ENCODE data around the gene HES1.
"Not testable (repeated sequence)": the region's sequence is repeated elsewhere in the genome, so short reads cannot be mapped to it uniquely, and the experiment has no call there.

DNA sequence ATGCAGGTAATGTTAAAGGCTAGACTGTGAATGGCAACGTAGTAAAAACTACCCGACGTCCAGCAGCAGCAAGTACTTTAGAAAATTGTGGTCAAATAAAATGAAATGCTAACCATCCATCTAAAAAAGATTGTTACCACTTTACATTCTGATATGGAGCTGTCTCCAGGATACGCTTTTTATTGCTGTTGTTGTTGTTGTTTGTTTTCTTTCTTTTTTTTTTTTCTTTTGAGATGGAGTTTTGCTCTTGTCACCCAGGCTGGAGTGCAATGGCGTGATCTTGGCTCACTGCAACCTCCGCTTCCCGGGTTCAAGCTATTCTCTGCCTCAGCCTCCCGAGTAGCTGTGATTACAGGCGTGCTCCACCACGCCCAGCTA is 45.8 kb upstream of the HES1 start:
- TF ChIP-seq KDM1A (IDR thresholded peaks at IDR 0.05; ENCODE audit: borderline replicate concordance); NFXL1 (IDR thresholded peaks at IDR 0.05; ENCODE audit: borderline replicate concordance); GABPA (IDR thresholded peaks at IDR 0.05; ENCODE audit: low read depth); CBX3 (IDR thresholded peaks at IDR 0.05; ENCODE audit: borderline replicate concordance, low read depth); POLR2AphosphoS2 (IDR thresholded peaks at IDR 0.05; ENCODE audit: low read depth, low read length); IKZF1 (conservative IDR thresholded peaks at IDR 0.05); NRF1 (conservative IDR thresholded peaks at IDR 0.05; ENCODE audit: low read depth, low read length); MXI1 (IDR thresholded peaks at IDR 0.05; ENCODE audit: low read depth, low read length): not testable (repeated sequence)
- TF ChIP-seq, protein P1, sequence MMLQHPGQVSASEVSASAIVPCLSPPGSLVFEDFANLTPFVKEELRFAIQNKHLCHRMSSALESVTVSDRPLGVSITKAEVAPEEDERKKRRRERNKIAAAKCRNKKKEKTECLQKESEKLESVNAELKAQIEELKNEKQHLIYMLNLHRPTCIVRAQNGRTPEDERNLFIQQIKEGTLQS (IDR thresholded peaks at IDR 0.05; ENCODE audit: borderline replicate concordance, extremely low read depth, low read depth, low read length): not testable (repeated sequence)
- TF ChIP-seq, protein P2, sequence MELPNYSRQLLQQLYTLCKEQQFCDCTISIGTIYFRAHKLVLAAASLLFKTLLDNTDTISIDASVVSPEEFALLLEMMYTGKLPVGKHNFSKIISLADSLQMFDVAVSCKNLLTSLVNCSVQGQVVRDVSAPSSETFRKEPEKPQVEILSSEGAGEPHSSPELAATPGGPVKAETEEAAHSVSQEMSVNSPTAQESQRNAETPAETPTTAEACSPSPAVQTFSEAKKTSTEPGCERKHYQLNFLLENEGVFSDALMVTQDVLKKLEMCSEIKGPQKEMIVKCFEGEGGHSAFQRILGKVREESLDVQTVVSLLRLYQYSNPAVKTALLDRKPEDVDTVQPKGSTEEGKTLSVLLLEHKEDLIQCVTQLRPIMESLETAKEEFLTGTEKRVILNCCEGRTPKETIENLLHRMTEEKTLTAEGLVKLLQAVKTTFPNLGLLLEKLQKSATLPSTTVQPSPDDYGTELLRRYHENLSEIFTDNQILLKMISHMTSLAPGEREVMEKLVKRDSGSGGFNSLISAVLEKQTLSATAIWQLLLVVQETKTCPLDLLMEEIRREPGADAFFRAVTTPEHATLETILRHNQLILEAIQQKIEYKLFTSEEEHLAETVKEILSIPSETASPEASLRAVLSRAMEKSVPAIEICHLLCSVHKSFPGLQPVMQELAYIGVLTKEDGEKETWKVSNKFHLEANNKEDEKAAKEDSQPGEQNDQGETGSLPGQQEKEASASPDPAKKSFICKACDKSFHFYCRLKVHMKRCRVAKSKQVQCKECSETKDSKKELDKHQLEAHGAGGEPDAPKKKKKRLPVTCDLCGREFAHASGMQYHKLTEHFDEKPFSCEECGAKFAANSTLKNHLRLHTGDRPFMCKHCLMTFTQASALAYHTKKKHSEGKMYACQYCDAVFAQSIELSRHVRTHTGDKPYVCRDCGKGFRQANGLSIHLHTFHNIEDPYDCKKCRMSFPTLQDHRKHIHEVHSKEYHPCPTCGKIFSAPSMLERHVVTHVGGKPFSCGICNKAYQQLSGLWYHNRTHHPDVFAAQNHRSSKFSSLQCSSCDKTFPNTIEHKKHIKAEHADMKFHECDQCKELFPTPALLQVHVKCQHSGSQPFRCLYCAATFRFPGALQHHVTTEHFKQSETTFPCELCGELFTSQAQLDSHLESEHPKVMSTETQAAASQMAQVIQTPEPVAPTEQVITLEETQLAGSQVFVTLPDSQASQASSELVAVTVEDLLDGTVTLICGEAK (IDR thresholded peaks at IDR 0.05; ENCODE audit: borderline replicate concordance): not testable (repeated sequence)
- TF ChIP-seq, protein P3, sequence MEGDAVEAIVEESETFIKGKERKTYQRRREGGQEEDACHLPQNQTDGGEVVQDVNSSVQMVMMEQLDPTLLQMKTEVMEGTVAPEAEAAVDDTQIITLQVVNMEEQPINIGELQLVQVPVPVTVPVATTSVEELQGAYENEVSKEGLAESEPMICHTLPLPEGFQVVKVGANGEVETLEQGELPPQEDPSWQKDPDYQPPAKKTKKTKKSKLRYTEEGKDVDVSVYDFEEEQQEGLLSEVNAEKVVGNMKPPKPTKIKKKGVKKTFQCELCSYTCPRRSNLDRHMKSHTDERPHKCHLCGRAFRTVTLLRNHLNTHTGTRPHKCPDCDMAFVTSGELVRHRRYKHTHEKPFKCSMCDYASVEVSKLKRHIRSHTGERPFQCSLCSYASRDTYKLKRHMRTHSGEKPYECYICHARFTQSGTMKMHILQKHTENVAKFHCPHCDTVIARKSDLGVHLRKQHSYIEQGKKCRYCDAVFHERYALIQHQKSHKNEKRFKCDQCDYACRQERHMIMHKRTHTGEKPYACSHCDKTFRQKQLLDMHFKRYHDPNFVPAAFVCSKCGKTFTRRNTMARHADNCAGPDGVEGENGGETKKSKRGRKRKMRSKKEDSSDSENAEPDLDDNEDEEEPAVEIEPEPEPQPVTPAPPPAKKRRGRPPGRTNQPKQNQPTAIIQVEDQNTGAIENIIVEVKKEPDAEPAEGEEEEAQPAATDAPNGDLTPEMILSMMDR (IDR thresholded peaks at IDR 0.05 in 2 of 3, conservative IDR thresholded peaks at IDR 0.05 in 1 of 3; ENCODE audit: control insufficient read depth in 2 of 3, extremely low read depth in 1 of 3, insufficient read depth in 1 of 3, low read depth in 3 of 3, low read length in 3 of 3): not testable (repeated sequence)
- TF ChIP-seq, protein P4, sequence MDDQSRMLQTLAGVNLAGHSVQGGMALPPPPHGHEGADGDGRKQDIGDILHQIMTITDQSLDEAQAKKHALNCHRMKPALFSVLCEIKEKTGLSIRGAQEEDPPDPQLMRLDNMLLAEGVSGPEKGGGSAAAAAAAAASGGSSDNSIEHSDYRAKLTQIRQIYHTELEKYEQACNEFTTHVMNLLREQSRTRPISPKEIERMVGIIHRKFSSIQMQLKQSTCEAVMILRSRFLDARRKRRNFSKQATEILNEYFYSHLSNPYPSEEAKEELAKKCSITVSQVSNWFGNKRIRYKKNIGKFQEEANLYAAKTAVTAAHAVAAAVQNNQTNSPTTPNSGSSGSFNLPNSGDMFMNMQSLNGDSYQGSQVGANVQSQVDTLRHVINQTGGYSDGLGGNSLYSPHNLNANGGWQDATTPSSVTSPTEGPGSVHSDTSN (IDR thresholded peaks at IDR 0.05; ENCODE audit: insufficient replicate concordance, low read depth, low read length): not testable (repeated sequence)

All from GM12878 (cell line).